Right cardiac atrium (tissue), 5 donors: ENCODE results near the gene CCDC88C. TPM values are rescaled to one million over a fixed set of nuclear protein-coding genes. Genes with fewer than 3 reads are reported as not detected.

Experiments
- ATAC-seq, 2 donors: fragments of 200-7000 bp; cut with Tn5 transposase; one replicate each; pipeline versions ENCODE4 v1.8.0 to v1.9.1; 2020; ENCODE audit warnings: moderate library complexity in 2 of 2, mild to moderate bottlenecking in 1 of 2
- DNase-seq, 3 donors: peaks; one replicate each; pipeline ENCODE4 v3.0.0-alpha.2; 2020
- H3K27ac ChIP-seq: one replicate; pipeline ENCODE4 v1.5.1; 2013; ENCODE audit warnings: mild to moderate bottlenecking, low read length, control low read depth, moderate library complexity
- H3K27me3 ChIP-seq: one replicate; pipeline ENCODE4 v1.6.1; 2013; ENCODE audit not compliant: control insufficient read depth, insufficient read depth
- H3K4me1 ChIP-seq: one replicate; pipeline ENCODE4 v1.6.1; 2013; ENCODE audit warnings: low read length; ENCODE audit not compliant: control insufficient read depth, insufficient read depth
- H3K4me3 ChIP-seq: one replicate; pipeline ENCODE4 v1.5.1; 2013; ENCODE audit warnings: low read length, control low read depth
- H3K9me3 ChIP-seq: one replicate; pipeline ENCODE4 v1.6.1; 2013; ENCODE audit warnings: low read length; ENCODE audit not compliant: control insufficient read depth
- WGBS: extraction: QIAGEN DNeasy Blood & Tissue Kit; methylation state at CpG from one replicate; pipeline ENCODE4 v1.1.7; 2013; 5-methylcytosine and 5-hydroxymethylcytosine counted together
- intact Hi-C, 4 donors: fragments of 100-400 bp; cut with DNase I; formaldehyde crosslinking; loops; one replicate each; pipeline versions ENCODE4 v1.11.0 to v1.14.0; 2022 to 2023
- polyA plus RNA-seq: library from polyadenylated mRNA; stranded (reverse); fragments of 200-250 nt; gene quantifications from one replicate; pipeline ENCODE4 v1.2.3, GENCODE V29; 2013
- total RNA-seq, 4 donors: library from RNA; stranded (reverse); fragmentation: NEBNext Ultra II Directional; extraction: Animal tissue kit (Norgen Biotek cat#: 25700); gene quantifications; one replicate each; pipeline ENCODE4 v1.2.1, GENCODE V29; 2021
- donor health status: healthy with polysubstance abuse.
- donor health status: DM: no; HTN: yes; CAD: no.
- donor health status: DM: no; HTN: no; CAD: no.
- donor health status: DM: no; HTN: yes; CAD: no; lungs with severe emphysema.
- donor health status: DM: yes; HTN: yes; CAD: no.

The CCDC88C gene
- total and polyA plus RNA-seq, 5 donors, result 2.5 to 5.4 (median 4.3) TPM

DNA sequence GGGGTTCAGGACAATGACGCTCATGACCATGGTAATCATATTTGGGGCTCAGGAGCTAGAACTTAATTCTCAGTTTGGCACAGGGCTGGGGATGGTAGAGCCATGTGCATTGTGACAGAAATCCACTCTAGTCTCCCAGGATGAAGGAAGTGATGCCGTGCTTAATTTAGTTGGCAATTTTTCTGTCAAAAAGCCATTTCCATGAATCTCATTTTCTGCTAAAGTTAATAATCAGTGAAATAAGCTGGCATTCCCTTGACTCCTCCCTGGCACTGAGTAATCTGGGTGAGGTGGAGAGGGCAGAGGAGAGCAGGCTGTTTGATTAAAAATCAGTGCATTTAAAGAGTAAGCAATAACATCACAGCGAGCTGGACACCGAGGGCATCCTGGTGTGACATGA is 128.2 kb downstream of the CCDC88C start:
- no peak overlapping the region for H3K27ac ChIP-seq
- H3K27me3 ChIP-seq, result no peaks in the 10 kb centered on the region
- ATAC-seq (no peak), DNase-seq (peak in 1 of 3 donors; percentile 1)
- WGBS, result 85% methylated on average over 4 of the region's 4 CpGs
- H3K4me1 ChIP-seq, result no peaks in the 10 kb centered on the region
- intact Hi-C loops, result loop anchor here (5.0 to 10.0 kb wide), 3 partner anchors 112 to 385 kb away; no protein-coding TSS in a partner anchor
- no peak overlapping the region for H3K4me3 ChIP-seq
- no peaks in the 10 kb centered on the region for H3K9me3 ChIP-seq

DNA sequence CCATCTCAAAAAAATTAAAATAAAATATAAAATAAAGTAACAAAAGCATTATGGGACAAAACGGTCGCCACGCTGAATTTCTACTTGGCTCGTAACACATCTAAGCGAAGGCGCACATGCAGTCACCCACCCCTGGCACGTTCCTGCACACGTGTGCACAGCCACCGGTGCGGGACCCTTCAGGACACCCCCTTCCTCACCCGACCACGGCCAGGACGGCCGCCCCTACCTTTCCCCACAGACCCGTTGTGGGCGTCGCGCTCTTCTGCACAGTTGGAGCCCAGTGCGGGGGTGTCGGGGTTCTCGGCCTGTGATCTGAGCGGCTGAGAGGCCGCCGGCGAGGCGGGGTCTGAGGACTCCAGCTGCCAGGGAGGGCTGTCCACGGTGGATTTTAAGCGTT is 128.7 kb downstream of the CCDC88C start:
- no peak overlapping the region for H3K27ac ChIP-seq
- no peaks in the 10 kb centered on the region for H3K27me3 ChIP-seq
- no peak for ATAC-seq
- no peaks in the 10 kb centered on the region for H3K4me1 ChIP-seq
- intact Hi-C loops, result loop anchor here (5.0 to 10.0 kb wide), 3 partner anchors 112 to 384 kb away; no protein-coding TSS in a partner anchor
- H3K4me3 ChIP-seq, result no peak overlapping the region
- 90% methylated on average over 28 of the region's 28 CpGs for WGBS
- no peaks in the 10 kb centered on the region for H3K9me3 ChIP-seq
- peak in 1 of 3 donors; percentile 54 for DNase-seq

DNA sequence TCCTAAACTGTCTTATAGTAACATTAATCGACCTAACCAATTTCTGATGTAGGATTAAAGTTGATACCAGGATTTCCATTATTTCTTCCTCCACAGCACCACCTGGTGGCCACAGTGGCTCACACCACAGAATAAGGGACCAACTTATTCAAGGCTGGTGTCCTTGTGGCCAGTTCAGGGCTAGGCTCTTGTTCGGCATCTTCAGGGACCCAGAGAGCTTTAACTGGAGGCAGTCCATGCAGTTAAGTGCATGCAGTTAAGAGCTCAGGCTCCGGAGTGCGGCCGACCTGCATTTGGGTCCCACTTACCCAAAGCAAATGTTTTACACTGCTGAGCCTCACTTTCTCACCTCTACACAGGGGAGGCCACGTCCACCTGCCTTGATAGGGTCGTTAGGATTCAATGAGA is 131.1 kb downstream of the CCDC88C start:
- H3K9me3 ChIP-seq, result no peaks in the 10 kb centered on the region
- intact Hi-C loops, result loop anchor here (5.0 to 10.0 kb wide), 3 partner anchors 109 to 382 kb away; no protein-coding TSS in a partner anchor
- no peak overlapping the region for H3K27ac ChIP-seq
- no peak overlapping the region for H3K4me3 ChIP-seq
- H3K27me3 ChIP-seq, result no peaks in the 10 kb centered on the region
- WGBS, result 44% methylated on average over 7 of the region's 7 CpGs
- DNase-seq, result peak; percentile 72 to 87 (median 81)
- H3K4me1 ChIP-seq, result no peaks in the 10 kb centered on the region
- ATAC-seq, result peak; percentile 70 to 73

DNA sequence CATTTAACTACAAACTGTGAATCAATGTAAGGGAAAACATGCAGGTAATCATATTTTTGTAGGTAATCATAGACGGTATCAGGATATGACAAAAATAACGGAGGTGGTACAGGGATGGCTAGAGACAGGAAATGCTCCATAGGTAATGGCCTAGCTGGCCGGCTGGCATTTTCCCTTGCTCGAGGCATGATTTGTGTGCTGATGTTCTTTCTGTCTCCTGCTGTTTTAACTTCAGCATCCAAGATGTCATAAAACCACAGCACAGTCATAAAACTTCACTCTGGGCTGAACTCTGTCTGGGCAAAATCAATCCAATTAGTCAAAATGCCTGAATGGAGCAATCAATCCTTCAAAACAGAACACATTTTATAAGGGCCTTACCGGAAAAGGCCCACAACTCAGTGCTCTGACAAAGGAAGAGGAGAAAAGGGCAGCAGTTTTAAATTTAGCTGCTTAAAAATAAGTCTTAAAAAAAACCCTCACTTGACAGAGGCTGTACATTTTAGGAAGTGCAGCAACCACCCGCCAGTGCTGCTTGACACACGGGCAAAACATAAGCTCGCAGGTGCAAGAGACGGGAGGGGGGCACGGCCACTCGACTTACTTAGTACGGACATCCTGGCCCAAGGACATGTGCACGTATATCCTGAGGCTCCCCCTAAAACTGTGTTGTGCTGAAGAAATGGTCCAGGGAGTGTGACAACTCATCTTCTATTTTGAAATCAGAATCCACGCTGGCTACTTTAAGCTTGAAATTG is 132.7 kb downstream of the CCDC88C start:
- Histone ChIP-seq H3K9me3 (no peaks in the 10 kb centered on the region), H3K27me3 (no peaks in the 10 kb centered on the region), H3K4me1 (no peaks in the 10 kb centered on the region), H3K27ac (no peak overlapping the region), H3K4me3 (no peak overlapping the region)
- ATAC-seq (no peak), DNase-seq (peak in 2 of 3 donors; percentile 37 to 60)
- 78% methylated on average over 14 of the region's 14 CpGs for WGBS
- intact Hi-C loops, result loop anchor here (5.0 to 10.0 kb wide), 4 partner anchors 108 to 380 kb away; no protein-coding TSS in a partner anchor

DNA sequence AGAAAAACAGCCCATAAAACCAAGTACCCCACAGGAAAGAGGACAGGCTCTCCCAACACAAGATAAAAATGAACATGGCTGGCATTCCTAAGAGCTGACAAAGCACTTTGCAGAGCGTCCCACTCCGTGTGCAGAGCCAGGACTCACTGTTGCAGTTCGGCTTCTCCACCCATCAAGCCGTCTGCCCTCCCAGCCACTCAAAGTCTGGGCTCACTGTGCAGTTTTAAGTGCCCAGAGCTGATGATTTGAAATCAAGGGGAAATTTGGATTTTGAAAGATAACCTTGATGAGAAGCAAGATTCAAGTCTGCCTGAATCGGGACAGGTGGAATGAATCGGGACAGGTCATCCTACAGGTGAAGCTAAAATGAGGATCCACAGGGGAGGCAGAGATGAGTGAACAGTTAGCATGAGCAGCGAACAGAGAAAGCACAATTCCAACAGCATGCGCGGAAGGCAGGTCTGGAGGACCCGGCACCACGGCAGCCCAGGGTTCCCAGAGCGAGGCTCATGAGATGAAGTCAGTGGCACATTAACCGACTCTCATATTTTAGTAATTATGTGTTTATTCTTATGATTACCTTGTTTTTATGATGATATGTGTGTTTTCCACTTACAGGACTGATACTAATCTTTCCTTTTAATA is 133.4 kb downstream of the CCDC88C start:
- intact Hi-C loops, result loop anchor here (5.0 to 10.0 kb wide), 3 partner anchors 109 to 379 kb away; no protein-coding TSS in a partner anchor
- ATAC-seq, result peak; percentile 54 to 75
- H3K9me3 ChIP-seq, result no peaks in the 10 kb centered on the region
- no peaks in the 10 kb centered on the region for H3K27me3 ChIP-seq
- no peak overlapping the region for H3K27ac ChIP-seq
- DNase-seq, result peak in 2 of 3 donors; percentile 46 to 61
- WGBS, result 76% methylated on average over 13 of the region's 13 CpGs
- H3K4me3 ChIP-seq, result no peak overlapping the region
- H3K4me1 ChIP-seq, result no peaks in the 10 kb centered on the region

DNA sequence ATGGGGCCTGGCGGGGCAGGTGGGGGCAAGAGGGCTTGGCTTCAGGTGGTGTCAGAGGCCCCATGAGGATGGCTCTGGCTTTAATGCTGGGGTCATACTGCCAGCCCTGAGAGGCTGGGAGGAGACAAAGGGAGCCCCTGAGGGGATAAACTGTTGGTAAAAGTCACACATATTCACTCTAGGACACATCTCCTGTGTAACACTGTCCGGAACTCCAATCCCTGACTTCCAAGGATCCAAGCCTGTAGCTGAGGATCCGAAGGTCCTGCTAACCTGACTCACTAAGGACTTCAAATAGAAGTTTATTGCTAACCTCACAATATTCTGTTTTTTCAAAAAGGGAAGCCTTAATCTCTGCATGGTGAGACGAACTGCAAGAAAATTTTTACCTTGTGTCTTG is 134.0 kb downstream of the CCDC88C start:
- intact Hi-C loops, result loop anchor here (5.0 to 10.0 kb wide), 3 partner anchors 109 to 379 kb away; no protein-coding TSS in a partner anchor
- Histone ChIP-seq H3K27me3 (no peaks in the 10 kb centered on the region), H3K9me3 (no peaks in the 10 kb centered on the region), H3K27ac (no peak overlapping the region), H3K4me3 (no peak overlapping the region), H3K4me1 (no peaks in the 10 kb centered on the region)
- ATAC-seq (no peak), DNase-seq (no peak)
- WGBS, result 89% methylated on average over 4 of the region's 4 CpGs

DNA sequence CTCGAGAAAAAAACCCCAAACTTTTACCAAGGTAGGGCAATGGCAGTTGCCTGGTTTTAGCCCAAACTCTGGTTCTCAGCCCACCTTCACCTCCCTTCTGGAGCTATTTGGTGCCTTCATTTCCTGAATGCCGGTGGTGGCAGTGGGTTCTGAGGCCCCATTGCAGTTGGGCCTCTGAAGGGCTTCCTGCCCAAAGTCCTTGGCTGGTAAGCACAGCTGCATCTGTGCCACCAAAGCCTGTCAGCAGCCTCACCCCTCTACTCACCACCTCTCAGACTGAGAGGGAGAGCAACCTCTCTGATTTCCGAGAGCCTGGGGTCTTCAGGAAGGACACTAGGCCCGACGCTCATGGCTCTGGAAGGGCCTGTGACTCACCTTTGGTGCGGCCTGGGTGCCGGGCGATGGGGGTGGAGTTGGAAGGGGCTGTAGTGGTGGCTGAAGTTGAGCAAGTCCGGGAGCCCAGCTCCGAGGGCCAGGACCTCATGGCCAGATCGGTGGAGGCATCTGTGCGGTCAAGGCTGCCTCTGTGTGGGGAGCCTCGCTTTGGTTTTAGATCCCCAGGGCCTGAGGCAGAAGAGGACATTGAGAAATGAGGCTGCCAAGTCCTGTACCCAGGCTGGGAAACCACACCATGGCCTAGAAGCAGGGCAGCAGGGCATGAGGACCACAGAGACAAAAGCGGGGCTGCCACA is 134.5 kb downstream of the CCDC88C start:
- Histone ChIP-seq H3K4me1 (no peaks in the 10 kb centered on the region), H3K27me3 (no peaks in the 10 kb centered on the region), H3K27ac (no peak overlapping the region), H3K9me3 (no peaks in the 10 kb centered on the region), H3K4me3 (no peak overlapping the region)
- WGBS, result 94% methylated on average over 14 of the region's 14 CpGs
- ATAC-seq (no peak), DNase-seq (peak in 1 of 3 donors; percentile 53)
- intact Hi-C loops, result loop anchor here (5.0 to 10.0 kb wide), 3 partner anchors 108 to 378 kb away; no protein-coding TSS in a partner anchor

DNA sequence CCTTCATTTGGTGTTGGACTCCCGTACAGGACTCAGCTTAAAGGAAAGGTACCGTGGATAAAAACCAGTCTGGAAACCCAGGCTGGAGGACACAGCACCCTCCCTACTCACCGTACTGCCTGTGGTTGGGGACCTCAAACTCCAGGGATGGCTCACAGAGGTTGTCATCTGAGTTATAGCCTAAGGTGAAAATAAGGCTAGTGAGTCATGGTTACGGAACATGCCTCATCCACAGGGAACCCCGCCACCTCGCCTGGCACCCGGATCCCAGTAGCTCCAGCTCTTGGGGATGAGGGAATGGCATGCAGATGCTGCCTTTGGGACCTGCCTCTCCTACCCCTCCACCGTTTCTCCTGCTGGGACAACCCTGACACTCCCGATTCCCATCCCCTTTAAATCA is 136.3 kb downstream of the CCDC88C start:
- no peaks in the 10 kb centered on the region for H3K27me3 ChIP-seq
- ATAC-seq (no peak), DNase-seq (peak in 1 of 3 donors; percentile 5)
- no peak overlapping the region for H3K27ac ChIP-seq
- H3K4me3 ChIP-seq, result no peak overlapping the region
- no peaks in the 10 kb centered on the region for H3K9me3 ChIP-seq
- 96% methylated on average over 9 of the region's 9 CpGs for WGBS
- H3K4me1 ChIP-seq, result no peaks in the 10 kb centered on the region
- intact Hi-C loops, result loop anchor here (5.0 to 10.0 kb wide), 3 partner anchors 107 to 377 kb away; no protein-coding TSS in a partner anchor

DNA sequence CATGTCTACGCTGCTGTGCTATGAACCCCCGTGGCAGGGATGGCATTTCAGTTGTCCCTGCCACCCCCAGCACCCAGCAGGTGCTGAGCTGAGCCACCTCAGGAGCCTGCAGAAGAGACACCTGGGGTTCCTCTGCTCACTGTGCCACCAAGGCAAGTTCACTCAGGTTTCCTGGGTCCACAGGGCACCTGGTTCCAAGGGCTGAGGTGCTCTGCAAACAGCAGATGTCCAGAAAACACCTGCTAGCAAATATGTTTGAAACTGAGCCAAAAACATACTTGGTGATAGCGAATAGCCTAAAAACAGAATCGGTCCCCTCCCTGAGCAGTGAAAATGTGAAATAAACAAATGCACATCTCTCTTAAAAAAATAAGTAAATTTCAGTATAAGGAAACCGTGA is 137.5 kb downstream of the CCDC88C start:
- WGBS, result 87% methylated on average over 5 of the region's 5 CpGs
- ATAC-seq (no peak), DNase-seq (peak in 1 of 3 donors; percentile 28)
- intact Hi-C loops, result loop anchor here (5.0 to 10.0 kb wide), 3 partner anchors 105 to 375 kb away; no protein-coding TSS in a partner anchor
- no peak overlapping the region for H3K4me3 ChIP-seq
- H3K4me1 ChIP-seq, result no peaks in the 10 kb centered on the region
- H3K27ac ChIP-seq, result no peak overlapping the region
- H3K9me3 ChIP-seq, result no peaks in the 10 kb centered on the region
- H3K27me3 ChIP-seq, result no peaks in the 10 kb centered on the region

DNA sequence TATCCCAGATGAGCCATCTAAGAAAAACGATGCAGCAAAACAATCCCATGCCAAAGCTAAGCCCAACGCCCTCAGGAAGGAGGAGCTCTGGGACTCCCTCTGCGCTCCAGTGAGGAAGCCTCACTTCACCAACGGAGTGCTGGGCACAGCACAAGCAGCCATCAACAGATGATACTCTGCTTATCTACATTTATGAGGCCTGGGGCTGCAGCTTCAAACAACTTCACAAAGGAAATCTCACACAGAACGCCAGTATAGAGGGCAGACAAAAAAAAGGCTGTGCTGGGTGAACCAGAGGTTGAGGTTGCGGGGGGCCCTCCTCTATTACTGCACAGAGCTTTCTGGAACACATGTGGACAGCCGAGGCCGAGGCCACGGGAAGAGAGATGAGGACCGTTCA is 138.3 kb downstream of the CCDC88C start:
- DNase-seq (peak in 1 of 3 donors; percentile 16), ATAC-seq (no peak)
- WGBS, result 87% methylated on average over 10 of the region's 10 CpGs
- intact Hi-C loops, result no loop called here
- Histone ChIP-seq H3K4me3 (no peak overlapping the region), H3K9me3 (no peaks in the 10 kb centered on the region), H3K27ac (no peak overlapping the region), H3K27me3 (no peaks in the 10 kb centered on the region), H3K4me1 (no peaks in the 10 kb centered on the region)
